ENCODE measurements around the gene WAS.

WAS gene

GRCh38 chrX:48709522-48710112, 26.0 kb downstream of the WAS start:
- no peaks in the 10 kb centered on the region for H3K27me3 ChIP-seq (ENCODE audit: control insufficient read depth in 1 of 2, insufficient read depth in 2 of 2, low read length in 2 of 2)
- H3K9ac ChIP-seq (ENCODE audit: low read depth in 1 of 2, low read length in 2 of 2): no peak overlapping the region
- H3K9me3 ChIP-seq (ENCODE audit: control insufficient read depth in 1 of 2, low read length in 2 of 2): no peaks in the 10 kb centered on the region
- H3K27ac ChIP-seq (ENCODE audit: low read depth, low read length): no peak overlapping the region
- no peak overlapping the region for H3K4me3 ChIP-seq (ENCODE audit: low read depth in 1 of 2, low read length in 2 of 2)
- H3K36me3 ChIP-seq (ENCODE audit: control insufficient read depth in 1 of 2, insufficient read depth in 2 of 2, low read length in 2 of 2): no peaks in the 10 kb centered on the region
- H3K4me1 ChIP-seq (ENCODE audit: control insufficient read depth in 1 of 2, insufficient read depth in 2 of 2, low read length in 2 of 2): peaks cover 4 to 8% of the 10 kb centered on the region in 2 donors

DNA sequence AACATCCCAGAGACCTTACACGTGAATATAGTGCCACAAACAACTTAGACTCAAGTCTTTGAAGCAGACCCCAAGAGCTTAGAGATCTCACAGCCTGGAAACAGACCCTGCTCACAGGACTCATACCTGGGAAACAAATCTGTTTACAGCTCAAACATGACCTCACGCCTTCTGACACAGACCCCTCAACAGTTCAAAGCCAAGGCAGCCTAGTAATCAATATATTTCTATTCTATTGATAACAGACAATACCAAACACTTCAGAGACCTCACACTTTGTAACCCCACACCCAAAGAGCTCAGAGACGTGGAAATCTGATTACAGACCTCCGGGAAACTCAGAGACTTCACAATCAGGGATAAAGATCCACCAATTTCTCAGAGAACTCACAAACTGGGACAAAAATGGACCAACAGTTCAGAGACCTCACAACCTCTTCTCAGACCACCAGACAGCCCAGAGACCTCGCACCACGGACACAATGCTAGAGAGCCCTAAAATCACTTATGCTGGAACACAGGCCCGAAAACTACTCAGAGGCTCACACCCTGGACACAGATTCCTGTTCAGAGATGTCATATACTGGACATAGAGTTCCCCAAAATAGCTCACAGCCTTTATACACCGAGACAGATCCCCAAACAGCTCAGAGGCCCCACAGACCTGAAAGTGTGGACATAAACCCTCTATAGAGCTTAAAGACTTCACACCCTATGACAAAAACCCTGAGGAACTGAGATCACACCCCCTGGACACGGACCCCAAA, 27.7 kb downstream of the WAS start:
- H3K4me1 ChIP-seq (ENCODE audit: control insufficient read depth in 1 of 2, insufficient read depth in 2 of 2, low read length in 2 of 2): peaks cover 4 to 7% of the 10 kb centered on the region in 2 donors
- no peak overlapping the region for H3K27ac ChIP-seq (ENCODE audit: low read depth, low read length)
- H3K36me3 ChIP-seq (ENCODE audit: control insufficient read depth in 1 of 2, insufficient read depth in 2 of 2, low read length in 2 of 2): no peaks in the 10 kb centered on the region
- no peak overlapping the region for H3K9ac ChIP-seq (ENCODE audit: low read depth in 1 of 2, low read length in 2 of 2)
- H3K4me3 ChIP-seq (ENCODE audit: low read depth in 1 of 2, low read length in 2 of 2): no peak overlapping the region
- no peaks in the 10 kb centered on the region for H3K9me3 ChIP-seq (ENCODE audit: control insufficient read depth in 1 of 2, low read length in 2 of 2)
- no peaks in the 10 kb centered on the region for H3K27me3 ChIP-seq (ENCODE audit: control insufficient read depth in 1 of 2, insufficient read depth in 2 of 2, low read length in 2 of 2)

DNA sequence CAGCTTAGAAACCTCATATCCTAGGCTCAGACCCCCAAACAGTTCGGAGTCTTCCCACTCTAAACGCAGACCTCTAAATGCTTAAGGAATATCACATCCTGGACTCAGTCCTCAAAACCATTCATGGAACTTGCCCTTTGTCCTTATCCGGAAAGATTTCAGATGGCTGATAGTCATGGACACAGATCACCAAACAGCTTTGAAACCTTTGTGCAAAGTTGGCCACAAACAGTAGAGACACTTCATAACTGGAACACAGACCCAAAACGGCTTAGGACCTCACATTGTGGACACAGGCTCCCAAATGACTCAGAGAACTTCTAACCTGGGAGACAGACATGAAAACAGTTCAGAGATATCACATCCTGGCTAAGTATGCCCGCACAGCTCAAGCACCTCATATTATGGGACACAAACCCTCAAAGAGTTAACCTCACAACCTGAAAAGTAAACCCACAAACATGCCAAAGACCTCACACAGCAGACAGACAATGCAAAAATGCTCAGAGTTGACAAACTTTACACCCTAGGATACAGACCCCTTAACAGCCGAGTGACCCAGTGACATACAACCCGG, 28.4 kb downstream of the WAS start:
- Histone ChIP-seq H3K9ac (ENCODE audit: low read depth in 1 of 2, low read length in 2 of 2) (no peak overlapping the region), H3K4me1 (ENCODE audit: control insufficient read depth in 1 of 2, insufficient read depth in 2 of 2, low read length in 2 of 2) (peaks cover 4 to 7% of the 10 kb centered on the region in 2 donors), H3K36me3 (ENCODE audit: control insufficient read depth in 1 of 2, insufficient read depth in 2 of 2, low read length in 2 of 2) (no peaks in the 10 kb centered on the region), H3K27ac (ENCODE audit: low read depth, low read length) (no peak overlapping the region), H3K9me3 (ENCODE audit: control insufficient read depth in 1 of 2, low read length in 2 of 2) (no peaks in the 10 kb centered on the region), H3K4me3 (ENCODE audit: low read depth in 1 of 2, low read length in 2 of 2) (no peak overlapping the region), H3K27me3 (ENCODE audit: control insufficient read depth in 1 of 2, insufficient read depth in 2 of 2, low read length in 2 of 2) (no peaks in the 10 kb centered on the region)

GRCh38 chrX:48713847-48714246, 30.2 kb downstream of the WAS start:
- Histone ChIP-seq H3K4me3 (ENCODE audit: low read depth in 1 of 2, low read length in 2 of 2) (no peak overlapping the region), H3K9ac (ENCODE audit: low read depth in 1 of 2, low read length in 2 of 2) (no peak overlapping the region), H3K9me3 (ENCODE audit: control insufficient read depth in 1 of 2, low read length in 2 of 2) (no peaks in the 10 kb centered on the region), H3K27ac (ENCODE audit: low read depth, low read length) (no peak overlapping the region), H3K27me3 (ENCODE audit: control insufficient read depth in 1 of 2, insufficient read depth in 2 of 2, low read length in 2 of 2) (no peaks in the 10 kb centered on the region), H3K36me3 (ENCODE audit: control insufficient read depth in 1 of 2, insufficient read depth in 2 of 2, low read length in 2 of 2) (no peaks in the 10 kb centered on the region), H3K4me1 (ENCODE audit: control insufficient read depth in 1 of 2, insufficient read depth in 2 of 2, low read length in 2 of 2) (peaks cover 4 to 7% of the 10 kb centered on the region in 2 donors)

- H3K9ac ChIP-seq (ENCODE audit: low read depth in 1 of 2, low read length in 2 of 2): no peak overlapping the region
- H3K4me3 ChIP-seq (ENCODE audit: low read depth in 1 of 2, low read length in 2 of 2): no peak overlapping the region
- no peak overlapping the region for H3K27ac ChIP-seq (ENCODE audit: low read depth, low read length)
- H3K27me3 ChIP-seq (ENCODE audit: control insufficient read depth in 1 of 2, insufficient read depth in 2 of 2, low read length in 2 of 2): no peaks in the 10 kb centered on the region
- peaks cover 4 to 7% of the 10 kb centered on the region in 2 donors for H3K4me1 ChIP-seq (ENCODE audit: control insufficient read depth in 1 of 2, insufficient read depth in 2 of 2, low read length in 2 of 2)
- H3K9me3 ChIP-seq (ENCODE audit: control insufficient read depth in 1 of 2, low read length in 2 of 2): no peaks in the 10 kb centered on the region
- no peaks in the 10 kb centered on the region for H3K36me3 ChIP-seq (ENCODE audit: control insufficient read depth in 1 of 2, insufficient read depth in 2 of 2, low read length in 2 of 2)
These were observed 31.0 kb downstream of the WAS start for GRCh38 chrX:48714573-48714972.

DNA sequence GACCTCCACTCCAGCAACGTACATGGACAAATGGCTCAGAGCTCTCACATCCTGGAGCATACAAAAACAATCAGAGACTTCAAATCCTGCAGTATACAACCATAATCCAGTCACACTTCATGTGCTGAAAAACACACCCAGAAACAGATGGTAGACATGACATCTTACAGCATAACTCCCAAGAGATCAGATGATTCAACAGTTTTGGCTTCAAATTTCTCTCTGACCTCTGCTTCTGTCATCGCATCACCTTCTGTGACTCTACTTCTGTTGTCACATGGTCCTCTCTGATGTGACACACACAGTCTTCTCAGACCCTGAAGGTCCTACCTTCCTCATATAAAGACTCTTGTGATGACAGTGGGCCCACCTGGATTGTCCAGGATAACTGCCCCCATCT, 31.5 kb downstream of the WAS start:
- Histone ChIP-seq H3K4me1 (ENCODE audit: control insufficient read depth in 1 of 2, insufficient read depth in 2 of 2, low read length in 2 of 2) (peaks cover 4 to 7% of the 10 kb centered on the region in 2 donors), H3K27me3 (ENCODE audit: control insufficient read depth in 1 of 2, insufficient read depth in 2 of 2, low read length in 2 of 2) (no peaks in the 10 kb centered on the region), H3K36me3 (ENCODE audit: control insufficient read depth in 1 of 2, insufficient read depth in 2 of 2, low read length in 2 of 2) (no peaks in the 10 kb centered on the region), H3K4me3 (ENCODE audit: low read depth in 1 of 2, low read length in 2 of 2) (no peak overlapping the region), H3K27ac (ENCODE audit: low read depth, low read length) (no peak overlapping the region), H3K9me3 (ENCODE audit: control insufficient read depth in 1 of 2, low read length in 2 of 2) (no peaks in the 10 kb centered on the region), H3K9ac (ENCODE audit: low read depth in 1 of 2, low read length in 2 of 2) (no peak overlapping the region)

- Histone ChIP-seq H3K9ac (ENCODE audit: low read depth in 1 of 2, low read length in 2 of 2) (no peak overlapping the region), H3K36me3 (ENCODE audit: control insufficient read depth in 1 of 2, insufficient read depth in 2 of 2, low read length in 2 of 2) (no peaks in the 10 kb centered on the region), H3K27ac (ENCODE audit: low read depth, low read length) (no peak overlapping the region), H3K4me3 (ENCODE audit: low read depth in 1 of 2, low read length in 2 of 2) (no peak overlapping the region), H3K9me3 (ENCODE audit: control insufficient read depth in 1 of 2, low read length in 2 of 2) (no peaks in the 10 kb centered on the region), H3K4me1 (ENCODE audit: control insufficient read depth in 1 of 2, insufficient read depth in 2 of 2, low read length in 2 of 2) (peaks cover 4 to 7% of the 10 kb centered on the region in 2 donors), H3K27me3 (ENCODE audit: control insufficient read depth in 1 of 2, insufficient read depth in 2 of 2, low read length in 2 of 2) (no peaks in the 10 kb centered on the region)
These were observed 32.4 kb downstream of the WAS start for GRCh38 chrX:48715876-48716502.

DNA sequence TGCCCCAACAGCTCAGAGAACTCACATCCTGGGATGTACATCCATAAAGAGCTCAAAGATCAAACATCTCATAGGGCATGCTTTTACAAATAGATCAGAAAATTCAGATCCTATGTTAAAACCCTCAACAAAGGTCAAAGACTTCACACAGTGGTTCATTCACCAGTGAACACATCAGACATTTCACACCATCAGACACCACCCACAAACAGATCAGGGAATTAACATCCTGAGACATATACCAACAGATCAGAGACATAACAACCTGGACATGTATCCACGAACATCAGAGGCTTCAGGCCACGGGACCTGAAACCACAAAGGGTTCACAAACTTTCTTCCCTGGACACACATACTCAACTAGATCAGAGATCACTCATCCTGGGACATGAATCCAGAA, 36.4 kb downstream of the WAS start:
- no peaks in the 10 kb centered on the region for H3K4me1 ChIP-seq (ENCODE audit: control insufficient read depth in 1 of 2, insufficient read depth in 2 of 2, low read length in 2 of 2)
- H3K9me3 ChIP-seq (ENCODE audit: control insufficient read depth in 1 of 2, low read length in 2 of 2): no peaks in the 10 kb centered on the region
- no peak overlapping the region for H3K27ac ChIP-seq (ENCODE audit: low read depth, low read length)
- H3K4me3 ChIP-seq (ENCODE audit: low read depth in 1 of 2, low read length in 2 of 2): no peak overlapping the region
- no peak overlapping the region for H3K9ac ChIP-seq (ENCODE audit: low read depth in 1 of 2, low read length in 2 of 2)
- H3K27me3 ChIP-seq (ENCODE audit: control insufficient read depth in 1 of 2, insufficient read depth in 2 of 2, low read length in 2 of 2): no peaks in the 10 kb centered on the region
- H3K36me3 ChIP-seq (ENCODE audit: control insufficient read depth in 1 of 2, insufficient read depth in 2 of 2, low read length in 2 of 2): no peaks in the 10 kb centered on the region

- H3K36me3 ChIP-seq (ENCODE audit: control insufficient read depth in 1 of 2, insufficient read depth in 2 of 2, low read length in 2 of 2): no peaks in the 10 kb centered on the region
These were observed 37.1 kb downstream of the WAS start for GRCh38 chrX:48720577-48721250.

GRCh38 chrX:48721916-48722315, 38.3 kb downstream of the WAS start:
- Histone ChIP-seq H3K27me3 (ENCODE audit: control insufficient read depth in 1 of 2, insufficient read depth in 2 of 2, low read length in 2 of 2) (no peaks in the 10 kb centered on the region), H3K4me3 (ENCODE audit: low read depth in 1 of 2, low read length in 2 of 2) (no peak overlapping the region), H3K9ac (ENCODE audit: low read depth in 1 of 2, low read length in 2 of 2) (no peak overlapping the region), H3K4me1 (ENCODE audit: control insufficient read depth in 1 of 2, insufficient read depth in 2 of 2, low read length in 2 of 2) (no peaks in the 10 kb centered on the region), H3K27ac (ENCODE audit: low read depth, low read length) (no peak overlapping the region), H3K9me3 (ENCODE audit: control insufficient read depth in 1 of 2, low read length in 2 of 2) (no peaks in the 10 kb centered on the region), H3K36me3 (ENCODE audit: control insufficient read depth in 1 of 2, insufficient read depth in 2 of 2, low read length in 2 of 2) (no peaks in the 10 kb centered on the region)

More at GRCh38 chrX:48720577-48721250, 37.1 kb downstream of the WAS start:
- H3K27me3 ChIP-seq (ENCODE audit: control insufficient read depth in 1 of 2, insufficient read depth in 2 of 2, low read length in 2 of 2): no peaks in the 10 kb centered on the region
- H3K9ac ChIP-seq (ENCODE audit: low read depth in 1 of 2, low read length in 2 of 2): no peak overlapping the region
- no peaks in the 10 kb centered on the region for H3K9me3 ChIP-seq (ENCODE audit: control insufficient read depth in 1 of 2, low read length in 2 of 2)
- no peaks in the 10 kb centered on the region for H3K4me1 ChIP-seq (ENCODE audit: control insufficient read depth in 1 of 2, insufficient read depth in 2 of 2, low read length in 2 of 2)
- no peak overlapping the region for H3K27ac ChIP-seq (ENCODE audit: low read depth, low read length)
- no peak overlapping the region for H3K4me3 ChIP-seq (ENCODE audit: low read depth in 1 of 2, low read length in 2 of 2)
